Kidney (tissue), 14 donors: ENCODE data around the gene RAMACL. TPM values are rescaled to one million over a fixed set of nuclear protein-coding genes. Genes with fewer than 3 reads are reported as not detected.
A peak's percentile ranks its signal among the peaks of the same experiment; 100 is the strongest.

Experiments
- DNase-seq, 5 donors: peaks; one replicate each; pipeline ENCODE4 v3.0.0-alpha.2; 2013 to 2020
- FAIRE-seq: peaks from 2 replicates; lab custom pipeline; 2012; peaks lifted over from hg19 to GRCh38; lab: Jason Lieb, UNC
- H3K27ac ChIP-seq, 2 donors: one replicate each; pipeline ENCODE4 v1.7.0; 2013; ENCODE audit warnings: low read depth in 2 of 2, low read length in 2 of 2, inconsistent platforms in 1 of 2
- H3K27me3 ChIP-seq: one replicate; pipeline ENCODE4 v1.7.1; 2013; ENCODE audit warnings: low read length, inconsistent platforms; ENCODE audit not compliant: control insufficient read depth, insufficient read depth
- H3K36me3 ChIP-seq, 3 donors: one replicate each; pipeline versions ENCODE4 v1.7.0 to v1.7.1; 2013; ENCODE audit warnings: low read length in 3 of 3, control low read depth in 1 of 3, inconsistent platforms in 1 of 3; ENCODE audit not compliant: insufficient read depth in 3 of 3, control insufficient read depth in 2 of 3
- H3K4me1 ChIP-seq, 3 donors: one replicate each; pipeline versions ENCODE4 v1.7.0 to v1.7.1; 2013; ENCODE audit warnings: low read length in 3 of 3, inconsistent platforms in 1 of 3, low read depth in 1 of 3; ENCODE audit not compliant: control insufficient read depth in 2 of 3, insufficient read depth in 2 of 3
- H3K4me3 ChIP-seq, 3 donors: one replicate each; pipeline versions ENCODE4 v1.7.0 to v1.8.1; 2013; ENCODE audit warnings: low read length in 3 of 3, control low read depth in 1 of 3, inconsistent platforms in 1 of 3
- H3K9ac ChIP-seq, 3 donors: one replicate each; pipeline versions ENCODE4 v1.7.0 to v1.7.1; 2013; ENCODE audit warnings: low read length in 3 of 3, control low read depth in 1 of 3, inconsistent platforms in 1 of 3
- H3K9me3 ChIP-seq, 3 donors: one replicate each; pipeline versions ENCODE4 v1.7.0 to v1.7.1; 2013; ENCODE audit warnings: low read length in 3 of 3, control low read depth in 1 of 3, inconsistent platforms in 1 of 3; ENCODE audit not compliant: control insufficient read depth in 2 of 3, insufficient read depth in 1 of 3
- intact Hi-C: fragments of 100-400 bp; cut with DNase I; formaldehyde crosslinking; loops from one replicate; pipeline ENCODE4 v1.11.1; 2022
- polyA plus RNA-seq: library from polyadenylated mRNA; stranded (reverse); fragments of 350-450 nt; fragmentation: Illumina TruSeq; extraction: RNeasy Lipid Tissue Mini Kit (QIAGEN cat#74804); gene quantifications from one replicate; pipeline ENCODE4 v1.2.3, GENCODE V29; 2014; ENCODE audit warnings: low read depth, low replicate concordance; ENCODE audit not compliant: insufficient read depth
- total RNA-seq: library from RNA; stranded (reverse); fragmentation: NEBNext Ultra II Directional; extraction: Animal tissue kit (Norgen Biotek cat#: 25700); gene quantifications from one replicate; pipeline ENCODE4 v1.2.1, GENCODE V29; 2021
- TF ChIP-seq, protein P1 (sequence below): IDR thresholded peaks from 3 replicates; pipeline ENCODE4 v1.5.1; 2012; ENCODE audit warnings: mild to moderate bottlenecking, moderate library complexity, borderline replicate concordance; ENCODE audit not compliant: insufficient read depth; ENCODE audit errors: extremely low read depth
- donor health status: control.
- donor health status: control.
- donor health status: control.
- donor health status: control.
- donor health status: control.
- donor health status: DM: yes; HTN: yes; CAD: no.
- donor health status: Normal renal cell carcinoma (clear cell type).

Gene RAMACL
- total and polyA plus RNA-seq, 2 donors from 2014 or later: 1.9 TPM; not detected in 1

DNA sequence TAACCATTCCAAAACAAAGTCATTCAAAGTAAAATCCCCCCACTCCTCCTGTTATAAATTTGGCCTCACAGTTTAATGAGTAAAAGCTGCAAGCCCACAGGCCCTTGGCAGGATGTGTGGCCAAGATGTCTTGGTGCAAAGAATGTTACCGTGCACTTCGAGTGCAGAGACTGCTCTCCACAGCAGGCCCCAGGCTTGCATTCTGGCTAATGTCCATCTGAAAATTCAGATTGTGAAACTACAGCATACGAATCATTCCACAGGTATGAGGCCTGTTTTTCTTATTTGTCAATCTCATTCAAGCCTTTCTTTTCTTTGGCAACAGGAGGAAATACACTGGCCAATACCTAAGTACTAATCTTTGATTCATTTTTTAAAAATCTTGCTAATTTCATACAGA lies 33.4 kb upstream of the RAMACL start:
- H3K4me3 ChIP-seq: no peak overlapping the region
- H3K9ac ChIP-seq: no peak overlapping the region
- TF ChIP-seq, protein P1, sequence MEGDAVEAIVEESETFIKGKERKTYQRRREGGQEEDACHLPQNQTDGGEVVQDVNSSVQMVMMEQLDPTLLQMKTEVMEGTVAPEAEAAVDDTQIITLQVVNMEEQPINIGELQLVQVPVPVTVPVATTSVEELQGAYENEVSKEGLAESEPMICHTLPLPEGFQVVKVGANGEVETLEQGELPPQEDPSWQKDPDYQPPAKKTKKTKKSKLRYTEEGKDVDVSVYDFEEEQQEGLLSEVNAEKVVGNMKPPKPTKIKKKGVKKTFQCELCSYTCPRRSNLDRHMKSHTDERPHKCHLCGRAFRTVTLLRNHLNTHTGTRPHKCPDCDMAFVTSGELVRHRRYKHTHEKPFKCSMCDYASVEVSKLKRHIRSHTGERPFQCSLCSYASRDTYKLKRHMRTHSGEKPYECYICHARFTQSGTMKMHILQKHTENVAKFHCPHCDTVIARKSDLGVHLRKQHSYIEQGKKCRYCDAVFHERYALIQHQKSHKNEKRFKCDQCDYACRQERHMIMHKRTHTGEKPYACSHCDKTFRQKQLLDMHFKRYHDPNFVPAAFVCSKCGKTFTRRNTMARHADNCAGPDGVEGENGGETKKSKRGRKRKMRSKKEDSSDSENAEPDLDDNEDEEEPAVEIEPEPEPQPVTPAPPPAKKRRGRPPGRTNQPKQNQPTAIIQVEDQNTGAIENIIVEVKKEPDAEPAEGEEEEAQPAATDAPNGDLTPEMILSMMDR: no peak
- FAIRE-seq (no peak), DNase-seq (peak in 2 of 5 donors; percentile 31 to 60)
- H3K27me3 ChIP-seq: no peaks in the 10 kb centered on the region
- intact Hi-C loops: no loop called here
- peaks cover 7 to 25% (median 19%) of the 10 kb centered on the region in 3 donors for H3K4me1 ChIP-seq
- H3K36me3 ChIP-seq: peaks cover 0 to 7% (median 0%) of the 10 kb centered on the region in 3 donors
- H3K9me3 ChIP-seq: no peaks in the 10 kb centered on the region
- no peak overlapping the region for H3K27ac ChIP-seq

DNA sequence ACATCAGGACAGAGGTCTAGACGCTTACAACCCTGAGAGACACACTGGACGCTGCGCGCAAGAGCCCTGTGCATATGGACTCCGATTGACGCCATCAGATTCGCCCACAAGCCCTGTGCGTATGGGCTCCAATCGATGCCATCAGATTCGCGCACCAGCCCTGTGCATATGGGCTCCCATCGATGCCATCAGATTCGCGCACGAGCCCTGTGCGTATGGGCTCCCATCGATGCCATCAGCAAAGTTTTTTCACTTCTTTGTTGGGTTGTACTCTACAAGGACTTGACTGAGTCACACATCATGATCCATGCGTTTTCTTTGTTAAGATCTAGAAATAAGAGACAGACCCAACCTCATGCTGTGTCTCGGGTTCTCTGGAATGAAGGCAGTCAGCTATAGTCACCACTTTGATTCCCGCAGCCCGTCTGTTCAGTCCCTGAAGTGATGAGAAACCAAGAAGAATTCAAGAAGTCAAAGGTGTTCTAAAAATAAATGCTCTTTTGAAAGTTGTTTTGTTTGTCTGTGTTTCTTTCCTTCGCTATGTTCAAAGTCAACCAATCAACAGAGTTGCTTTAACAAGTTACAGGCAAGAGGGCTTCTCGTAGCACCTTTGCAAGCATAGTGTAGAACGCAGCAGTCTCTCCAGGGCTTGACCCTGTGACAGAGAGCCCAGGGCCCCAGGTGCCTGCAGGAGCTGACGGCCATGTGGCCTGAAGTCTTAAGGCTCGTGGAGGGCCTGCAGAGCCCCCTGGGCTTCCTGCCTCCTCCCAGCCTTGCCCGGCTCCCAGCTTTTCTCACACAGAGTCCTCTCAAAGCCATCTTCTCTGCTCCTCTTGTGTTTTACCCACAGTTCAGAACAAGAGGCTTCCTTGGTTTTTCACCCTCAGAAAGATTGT lies 32.6 kb upstream of the RAMACL start:
- no peak overlapping the region for H3K4me3 ChIP-seq
- no peak overlapping the region for H3K27ac ChIP-seq
- TF ChIP-seq, protein P1: no peak
- H3K27me3 ChIP-seq: no peaks in the 10 kb centered on the region
- H3K4me1 ChIP-seq: peaks cover 7 to 25% (median 19%) of the 10 kb centered on the region in 3 donors
- H3K36me3 ChIP-seq: peaks cover 0 to 7% (median 0%) of the 10 kb centered on the region in 3 donors
- H3K9ac ChIP-seq: no peak overlapping the region
- no peak for DNase-seq
- no peak for FAIRE-seq
- intact Hi-C loops: no loop called here
- H3K9me3 ChIP-seq: no peaks in the 10 kb centered on the region

DNA sequence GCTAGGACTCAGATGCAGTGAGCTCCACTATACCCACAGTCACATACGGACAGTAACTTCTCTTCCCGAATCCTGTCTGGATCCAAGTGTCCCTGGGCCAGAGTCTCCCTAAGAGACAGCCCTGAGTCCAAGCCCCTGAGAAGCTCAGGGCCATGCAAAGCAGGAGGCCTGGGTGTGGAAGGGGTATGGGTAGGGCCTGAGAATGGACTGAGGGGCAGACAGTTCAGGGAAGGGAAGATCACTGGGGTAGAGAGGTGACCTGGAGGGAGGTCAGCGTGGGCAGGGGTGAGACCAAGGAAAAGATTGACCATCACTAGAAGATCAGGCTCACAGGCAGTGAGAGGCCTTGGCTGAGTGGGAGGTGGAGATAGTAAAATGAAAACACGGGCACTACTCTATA lies 31.8 kb upstream of the RAMACL start:
- H3K9ac ChIP-seq: no peak overlapping the region
- peaks cover 7 to 25% (median 19%) of the 10 kb centered on the region in 3 donors for H3K4me1 ChIP-seq
- TF ChIP-seq, protein P1: no peak
- DNase-seq: no peak
- H3K9me3 ChIP-seq: no peaks in the 10 kb centered on the region
- H3K4me3 ChIP-seq: no peak overlapping the region
- H3K36me3 ChIP-seq: peaks cover 0 to 7% (median 0%) of the 10 kb centered on the region in 3 donors
- FAIRE-seq: no peak
- H3K27ac ChIP-seq: no peak overlapping the region
- H3K27me3 ChIP-seq: no peaks in the 10 kb centered on the region
- intact Hi-C loops: no loop called here
